ENCODE data around the gene ZNF227. TPM values are rescaled to one million over a fixed set of nuclear protein-coding genes. Genes with fewer than 3 reads are reported as not detected.
A peak's percentile ranks its signal among the peaks of the same experiment; 100 is the strongest.
"Not testable (repeated sequence)": the region's sequence is repeated elsewhere in the genome, so short reads cannot be mapped to it uniquely, and the experiment has no call there.

Gene ZNF227
- total RNA-seq, 1 donor from 2014 or later: 10.1 TPM

- TF ChIP-seq, protein P1, sequence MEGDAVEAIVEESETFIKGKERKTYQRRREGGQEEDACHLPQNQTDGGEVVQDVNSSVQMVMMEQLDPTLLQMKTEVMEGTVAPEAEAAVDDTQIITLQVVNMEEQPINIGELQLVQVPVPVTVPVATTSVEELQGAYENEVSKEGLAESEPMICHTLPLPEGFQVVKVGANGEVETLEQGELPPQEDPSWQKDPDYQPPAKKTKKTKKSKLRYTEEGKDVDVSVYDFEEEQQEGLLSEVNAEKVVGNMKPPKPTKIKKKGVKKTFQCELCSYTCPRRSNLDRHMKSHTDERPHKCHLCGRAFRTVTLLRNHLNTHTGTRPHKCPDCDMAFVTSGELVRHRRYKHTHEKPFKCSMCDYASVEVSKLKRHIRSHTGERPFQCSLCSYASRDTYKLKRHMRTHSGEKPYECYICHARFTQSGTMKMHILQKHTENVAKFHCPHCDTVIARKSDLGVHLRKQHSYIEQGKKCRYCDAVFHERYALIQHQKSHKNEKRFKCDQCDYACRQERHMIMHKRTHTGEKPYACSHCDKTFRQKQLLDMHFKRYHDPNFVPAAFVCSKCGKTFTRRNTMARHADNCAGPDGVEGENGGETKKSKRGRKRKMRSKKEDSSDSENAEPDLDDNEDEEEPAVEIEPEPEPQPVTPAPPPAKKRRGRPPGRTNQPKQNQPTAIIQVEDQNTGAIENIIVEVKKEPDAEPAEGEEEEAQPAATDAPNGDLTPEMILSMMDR (IDR thresholded peaks at IDR 0.05; ENCODE audit: insufficient read depth, low read length, poor library complexity, severe bottlenecking): no peak
- Histone ChIP-seq H3K4me3 (ENCODE audit: low read depth, low read length) (no peak overlapping the region), H3K27me3 (ENCODE audit: control insufficient read depth, insufficient read depth, low read length) (no peaks in the 10 kb centered on the region), H3K36me3 (ENCODE audit: control insufficient read depth, insufficient read depth, low read length) (no peaks in the 10 kb centered on the region)
- DNase-seq (ENCODE audit: low read depth): no peak
Observed at GRCh38 chr19:44202974-44203373, 9.4 kb upstream of the ZNF227 start.

GRCh38 chr19:44203877-44204276, 8.5 kb upstream of the ZNF227 start:
- not testable (repeated sequence) for H3K4me3 ChIP-seq (ENCODE audit: low read depth, low read length); H3K27me3 ChIP-seq (ENCODE audit: control insufficient read depth, insufficient read depth, low read length); DNase-seq (ENCODE audit: low read depth); H3K36me3 ChIP-seq (ENCODE audit: control insufficient read depth, insufficient read depth, low read length)

DNA sequence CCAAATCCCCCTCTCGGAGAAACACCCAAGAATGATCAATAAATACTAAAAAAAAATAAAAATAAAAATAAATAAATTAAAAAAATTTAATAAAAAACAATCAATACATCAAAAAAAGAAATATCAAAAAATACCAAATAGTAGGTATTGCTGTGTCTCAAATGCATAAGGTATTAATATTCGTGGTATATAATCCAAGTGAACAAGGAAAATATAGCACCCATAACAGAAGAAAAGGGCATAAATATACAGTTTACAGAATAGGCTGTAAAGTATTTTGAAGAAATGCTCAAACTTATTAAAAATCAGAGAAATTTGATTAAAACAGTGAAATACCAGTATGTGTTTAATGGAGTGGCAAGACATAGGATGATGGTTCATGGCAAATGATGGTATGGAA, 7.6 kb upstream of the ZNF227 start:
- H3K4me3 ChIP-seq (ENCODE audit: low read depth, low read length): no peak overlapping the region
- no peaks in the 10 kb centered on the region for H3K36me3 ChIP-seq (ENCODE audit: control insufficient read depth, insufficient read depth, low read length)
- no peak for DNase-seq (ENCODE audit: low read depth)

DNA sequence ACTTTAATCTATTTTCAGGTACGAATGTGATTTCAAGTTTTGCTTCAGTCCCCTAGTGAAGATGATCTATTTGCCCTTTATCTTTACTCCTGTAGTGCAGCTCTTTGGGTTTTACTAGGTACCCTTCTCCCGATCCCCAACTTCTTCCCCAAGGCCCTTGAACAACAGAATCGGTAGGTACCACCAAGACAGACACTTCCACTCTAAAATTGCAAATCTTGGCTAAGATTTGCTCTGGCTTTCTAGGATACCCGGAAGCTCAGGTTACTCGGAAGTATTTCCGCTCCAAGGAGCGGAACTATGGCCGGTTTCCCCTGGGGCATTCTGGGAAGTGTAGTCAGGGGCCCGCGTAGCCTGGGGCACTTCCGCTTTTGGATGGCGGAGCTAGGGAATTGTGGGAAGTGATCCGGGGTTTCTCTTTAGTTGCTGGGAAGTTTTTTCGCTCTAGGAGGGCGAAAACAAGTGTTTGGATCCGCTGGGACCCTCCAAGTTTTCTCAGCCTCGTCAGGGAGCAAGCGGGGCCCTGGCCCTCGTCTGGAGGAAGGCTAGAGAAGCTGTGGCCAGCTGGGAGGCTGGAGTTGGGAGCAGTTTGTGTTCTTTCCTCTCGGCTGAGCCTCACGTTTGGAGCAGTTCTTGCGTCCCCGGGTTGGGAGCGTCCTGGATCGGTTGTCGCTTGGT, 5.1 kb upstream of the ZNF227 start:
- Histone ChIP-seq H3K4me3 (ENCODE audit: low read depth, low read length) (peak overlapping the region; percentile 76), H3K36me3 (ENCODE audit: control insufficient read depth, insufficient read depth, low read length) (no peaks in the 10 kb centered on the region), H3K27me3 (ENCODE audit: control insufficient read depth, insufficient read depth, low read length) (no peaks in the 10 kb centered on the region)
- DNase-seq (ENCODE audit: low read depth): peak; percentile 76
- TF ChIP-seq, protein P1 (IDR thresholded peaks at IDR 0.05; ENCODE audit: insufficient read depth, low read length, poor library complexity, severe bottlenecking): no peak

More for the DNA sequence above, 7.6 kb upstream of the ZNF227 start:
- TF ChIP-seq, protein P1 (IDR thresholded peaks at IDR 0.05; ENCODE audit: insufficient read depth, low read length, poor library complexity, severe bottlenecking): no peak
- no peaks in the 10 kb centered on the region for H3K27me3 ChIP-seq (ENCODE audit: control insufficient read depth, insufficient read depth, low read length)

- TF ChIP-seq, protein P1 (IDR thresholded peaks at IDR 0.05; ENCODE audit: insufficient read depth, low read length, poor library complexity, severe bottlenecking): no peak
- Histone ChIP-seq H3K36me3 (ENCODE audit: control insufficient read depth, insufficient read depth, low read length) (no peaks in the 10 kb centered on the region), H3K4me3 (ENCODE audit: low read depth, low read length) (peak overlapping the region; percentile 56), H3K27me3 (ENCODE audit: control insufficient read depth, insufficient read depth, low read length) (no peaks in the 10 kb centered on the region)
- DNase-seq (ENCODE audit: low read depth): no peak
Observed at GRCh38 chr19:44212866-44213346, 574 bp downstream of the ZNF227 start.

DNA sequence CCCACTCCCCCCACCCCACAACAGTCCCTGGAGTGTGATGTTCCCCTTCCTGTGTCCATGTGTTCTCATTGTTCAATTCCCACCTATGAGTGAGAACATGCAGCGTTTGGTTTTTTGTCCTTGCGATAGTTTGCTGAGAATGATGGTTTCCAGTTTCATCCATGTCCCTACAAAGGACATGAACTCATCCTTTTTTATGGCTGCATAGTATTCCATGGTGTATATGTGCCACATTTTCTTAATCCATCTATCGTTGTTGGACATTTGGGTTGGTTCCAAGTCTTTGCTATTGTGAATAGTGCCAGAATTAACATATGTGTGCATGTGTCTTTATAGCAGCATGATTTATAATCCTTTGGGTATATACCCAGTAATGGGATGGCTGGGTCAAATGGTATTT, 7.6 kb downstream of the ZNF227 start:
- H3K27me3 ChIP-seq (ENCODE audit: control insufficient read depth, insufficient read depth, low read length); H3K4me3 ChIP-seq (ENCODE audit: low read depth, low read length); H3K36me3 ChIP-seq (ENCODE audit: control insufficient read depth, insufficient read depth, low read length); DNase-seq (ENCODE audit: low read depth): not testable (repeated sequence)

DNA sequence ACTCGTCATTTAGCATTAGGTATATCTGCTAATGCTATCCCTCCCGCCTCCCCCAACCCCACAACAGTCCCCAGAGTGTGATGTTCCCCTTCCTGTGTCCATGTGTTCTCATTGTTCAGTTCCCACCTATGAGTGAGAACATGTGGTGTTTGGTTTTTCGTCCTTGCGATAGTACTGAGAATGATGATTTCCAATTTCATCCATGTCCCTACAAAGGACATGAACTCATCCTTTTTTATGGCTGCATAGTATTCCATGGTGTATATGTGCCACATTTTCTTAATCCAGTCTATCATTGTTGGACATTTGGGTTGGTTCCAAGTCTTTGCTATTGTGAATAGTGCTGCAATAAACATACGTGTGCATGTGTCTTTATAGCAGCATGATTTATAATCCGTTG, 8.4 kb downstream of the ZNF227 start:
- not testable (repeated sequence) for H3K27me3 ChIP-seq (ENCODE audit: control insufficient read depth, insufficient read depth, low read length); H3K36me3 ChIP-seq (ENCODE audit: control insufficient read depth, insufficient read depth, low read length); DNase-seq (ENCODE audit: low read depth); H3K4me3 ChIP-seq (ENCODE audit: low read depth, low read length)

DNA sequence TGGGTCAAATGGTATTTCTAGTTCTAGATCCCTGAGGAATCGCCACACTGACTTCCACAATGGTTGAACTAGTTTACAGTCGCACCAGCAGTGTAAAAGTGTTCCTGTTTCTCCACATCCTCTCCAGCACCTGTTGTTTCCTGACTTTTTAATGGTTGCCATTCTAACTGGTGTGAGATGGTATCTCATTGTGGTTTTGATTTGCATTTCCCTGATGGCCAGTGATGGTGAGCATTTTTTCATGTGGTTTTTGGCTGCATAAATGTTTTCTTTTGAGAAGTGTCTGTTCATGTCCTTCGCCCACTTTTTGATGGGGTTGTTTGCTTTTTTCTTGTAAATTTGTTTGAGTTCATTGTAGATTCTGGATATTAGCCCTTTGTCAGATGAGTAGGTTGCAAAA, 9.0 kb downstream of the ZNF227 start:
- not testable (repeated sequence) for DNase-seq (ENCODE audit: low read depth); H3K27me3 ChIP-seq (ENCODE audit: control insufficient read depth, insufficient read depth, low read length); H3K4me3 ChIP-seq (ENCODE audit: low read depth, low read length); H3K36me3 ChIP-seq (ENCODE audit: control insufficient read depth, insufficient read depth, low read length)

Data from kidney epithelial cell (primary cell).